ENCODE measurements around the gene GAB1.
A peak's percentile ranks its signal among the peaks of the same experiment; 100 is the strongest.

The GAB1 gene

DNA sequence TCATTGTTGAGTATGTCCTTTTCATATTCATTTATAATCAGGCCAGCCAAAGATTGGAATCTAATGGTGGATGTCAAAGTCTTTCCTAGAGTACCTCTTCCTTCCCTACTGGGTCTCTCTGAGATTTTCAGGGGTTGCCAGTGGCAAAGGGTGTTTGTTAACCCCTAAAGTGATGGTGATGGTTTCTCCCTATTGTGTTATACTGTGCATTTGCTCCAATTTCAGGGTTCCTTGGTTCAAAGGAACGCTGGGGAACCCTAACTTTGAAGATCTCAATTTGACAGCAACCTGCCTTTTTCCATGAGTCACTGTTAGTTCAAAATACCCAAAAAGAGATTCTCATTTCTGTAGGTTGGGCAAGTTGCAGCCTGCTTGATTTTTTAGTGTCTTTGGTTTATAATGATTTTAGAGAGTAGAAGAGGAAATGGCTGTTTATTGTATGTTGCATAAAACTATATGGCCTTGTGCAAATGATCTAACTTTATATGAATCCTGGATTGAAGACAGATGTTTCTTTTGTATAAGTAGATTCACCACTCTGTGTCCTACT lies 23.0 kb downstream of the GAB1 start:
- no peak for DNase-seq

DNA sequence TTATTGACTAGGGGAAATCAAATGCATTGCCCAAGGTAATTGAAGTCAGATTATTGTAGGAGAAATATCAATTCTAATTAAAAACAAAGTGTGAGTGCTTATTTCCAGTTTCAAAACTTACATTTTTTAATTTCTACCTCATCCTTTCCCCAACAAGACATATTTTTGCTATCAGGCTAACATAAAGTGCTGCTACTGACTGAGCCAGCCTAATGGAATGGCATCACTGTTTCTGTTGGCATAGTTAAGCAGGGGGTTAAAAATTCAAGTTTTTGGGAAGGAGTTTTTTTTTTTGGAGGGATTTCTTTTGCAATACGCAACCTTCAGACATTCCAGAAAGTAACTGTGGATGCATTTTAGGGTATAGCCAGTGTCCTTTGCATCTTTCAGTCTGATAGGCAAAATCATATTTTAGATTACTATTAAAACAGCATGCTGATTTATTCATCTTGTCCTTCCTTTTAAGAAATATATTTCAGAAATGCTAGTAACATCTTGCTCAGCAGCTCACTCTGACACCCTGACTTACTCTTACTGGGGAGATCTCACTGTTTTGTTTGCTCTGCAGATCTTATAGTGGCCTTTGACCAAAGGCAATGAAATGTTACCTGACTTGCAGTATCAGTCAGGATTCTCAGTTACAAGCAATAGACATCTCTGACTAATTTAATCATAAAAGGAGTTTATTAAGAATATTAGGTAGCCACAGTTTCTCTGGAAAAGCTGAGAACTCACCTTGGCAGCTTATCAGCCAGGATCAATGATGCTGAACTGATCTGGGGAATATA lies 24.4 kb downstream of the GAB1 start:
- DNase-seq, result no peak

DNA sequence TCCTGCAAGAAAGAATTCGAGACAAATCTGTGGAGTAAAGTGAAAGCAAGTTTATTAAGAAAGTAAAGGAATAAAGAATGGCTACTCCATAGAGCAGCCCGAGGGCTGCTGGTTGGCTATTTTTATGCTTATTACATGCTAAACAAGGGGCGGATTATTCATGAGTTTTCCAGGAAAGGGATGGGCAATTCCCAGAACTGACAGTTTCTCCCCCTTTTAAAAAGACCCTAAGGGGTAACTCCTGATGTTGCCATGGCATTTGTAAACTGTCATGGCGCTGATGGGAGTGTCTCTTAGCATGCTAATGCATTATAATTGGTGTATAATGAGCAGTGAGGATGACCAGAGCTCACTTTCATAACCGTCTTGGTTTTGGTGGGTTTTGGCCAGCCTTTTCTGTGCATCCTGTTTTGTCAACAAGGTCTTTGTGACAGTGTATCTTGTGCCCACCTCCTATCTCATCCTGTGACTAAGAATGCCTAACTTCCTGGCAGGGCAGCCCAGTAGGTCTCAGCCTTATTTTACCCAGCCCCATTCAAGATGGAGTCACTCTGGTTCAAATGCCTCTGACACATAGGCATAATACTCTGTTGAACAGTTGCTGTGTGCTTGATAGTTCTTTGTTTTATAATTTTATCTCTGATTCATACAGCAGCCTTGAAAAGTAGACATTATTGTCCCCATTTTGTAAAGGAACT lies 25.8 kb downstream of the GAB1 start:
- DNase-seq, result no peak

DNA sequence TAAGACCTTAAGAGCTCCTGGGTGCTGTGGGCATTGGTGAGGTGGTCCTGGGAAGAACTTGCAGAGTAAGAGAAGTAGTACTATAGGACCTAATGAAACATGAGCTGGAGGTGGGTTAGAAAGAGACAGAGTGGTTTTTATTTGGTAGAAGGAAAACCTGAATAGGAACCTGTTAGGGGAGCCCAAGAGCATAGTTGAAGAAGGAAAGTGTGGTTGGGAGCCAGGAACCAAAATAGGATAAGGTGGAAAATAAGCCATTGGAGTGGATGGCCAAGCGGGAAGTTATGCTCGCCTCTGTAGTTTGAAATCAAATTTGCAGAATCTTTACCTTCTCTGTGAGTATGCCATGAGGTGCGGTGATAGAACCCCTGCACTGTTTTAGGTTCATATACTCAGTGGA lies 26.7 kb downstream of the GAB1 start:
- no peak for DNase-seq

DNA sequence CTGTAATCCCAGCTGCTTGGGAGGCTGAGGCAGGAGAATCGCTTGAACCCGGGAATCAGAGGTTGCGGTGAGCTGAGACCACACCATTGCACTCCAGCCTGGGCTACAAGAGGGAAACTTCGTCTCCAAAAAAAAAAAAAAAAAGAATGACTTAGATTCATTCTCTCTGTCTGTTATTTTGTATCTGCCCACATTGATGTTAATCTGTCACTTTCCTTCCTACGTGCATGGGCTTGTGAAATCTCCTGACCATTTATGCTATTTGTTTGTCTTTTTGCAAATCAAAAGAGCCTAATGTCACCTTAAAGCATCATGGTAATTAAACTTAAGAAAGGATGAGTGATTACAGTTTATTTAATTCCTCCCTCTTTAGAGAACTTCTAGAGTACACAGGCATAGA lies 27.4 kb downstream of the GAB1 start:
- no peak for DNase-seq

DNA sequence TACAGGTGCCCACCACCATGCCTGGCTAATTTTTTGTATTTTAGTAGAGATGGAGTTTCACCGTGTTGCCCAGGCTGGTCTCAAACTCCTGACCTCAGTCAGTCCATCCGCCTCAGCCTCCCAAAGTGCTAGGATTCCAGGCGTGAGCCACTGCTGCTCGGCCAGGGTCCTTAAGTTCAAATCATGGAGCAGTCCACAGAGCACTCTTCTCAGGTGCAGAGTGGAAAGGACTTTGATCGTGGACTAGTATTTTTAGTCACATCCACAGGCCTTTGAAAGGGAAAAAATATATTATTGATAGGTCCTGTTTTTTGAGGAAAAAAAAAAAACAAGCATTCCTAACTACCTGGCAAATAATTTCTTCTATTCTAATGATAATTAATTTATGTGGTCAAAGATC lies 31.2 kb downstream of the GAB1 start:
- no peak for DNase-seq

DNA sequence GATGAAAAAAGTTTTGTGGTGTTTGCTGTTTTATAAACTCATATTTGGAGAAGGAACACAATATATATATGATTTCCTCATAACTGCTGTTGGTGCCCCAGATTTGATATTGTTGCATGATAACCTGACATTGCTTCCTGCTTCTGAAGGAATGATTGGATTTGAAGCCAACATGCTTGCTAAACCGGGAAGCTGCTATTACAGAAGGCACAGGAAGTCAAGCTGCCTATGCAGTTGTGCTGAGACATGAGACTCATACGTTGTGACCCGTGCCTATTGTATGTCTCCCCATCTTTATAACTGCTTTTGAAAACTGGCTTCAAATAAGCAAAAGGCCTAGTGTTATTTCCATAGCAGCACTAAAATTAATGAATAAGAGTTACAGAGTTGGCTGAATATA lies 32.9 kb downstream of the GAB1 start:
- DNase-seq, result no peak

DNA sequence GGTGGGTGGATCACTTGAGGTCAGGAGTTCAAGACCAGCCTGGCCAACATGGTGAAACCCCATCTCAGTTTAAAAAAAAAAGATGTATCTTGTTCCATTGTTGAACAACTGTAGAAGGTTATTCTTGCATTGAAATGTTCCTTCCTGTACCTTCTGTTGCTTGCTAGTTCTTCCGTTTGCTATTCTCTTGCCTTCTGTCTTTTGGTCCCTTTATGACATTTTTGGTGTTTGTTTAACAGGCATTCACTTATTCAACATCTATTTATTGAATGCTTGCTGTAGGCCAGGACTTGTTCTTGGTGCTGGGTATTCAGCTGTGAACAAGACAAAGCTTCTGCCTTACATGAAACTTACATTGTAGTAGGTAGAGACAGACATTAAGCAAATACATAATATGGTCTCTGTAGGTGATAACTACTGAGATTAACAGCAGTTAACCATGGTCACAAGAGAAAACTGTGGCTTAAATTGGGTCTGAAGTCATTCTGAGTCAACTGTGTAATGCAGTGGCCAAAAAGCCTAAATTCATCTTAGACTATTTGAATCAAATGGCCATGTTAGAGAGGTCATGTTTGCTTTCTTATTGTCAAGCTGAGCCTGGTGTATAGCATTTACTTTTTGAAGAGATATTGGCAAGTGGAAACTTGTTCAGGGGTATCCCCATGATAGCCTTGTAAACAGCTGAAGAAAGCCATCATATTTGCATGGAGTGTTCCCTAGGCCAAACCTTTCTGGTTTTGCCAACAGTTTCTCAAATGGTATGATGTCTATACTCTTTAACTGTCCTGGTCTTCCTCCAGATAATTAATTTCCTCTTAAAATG lies 35.6 kb downstream of the GAB1 start:
- DNase-seq, result no peak

DNA sequence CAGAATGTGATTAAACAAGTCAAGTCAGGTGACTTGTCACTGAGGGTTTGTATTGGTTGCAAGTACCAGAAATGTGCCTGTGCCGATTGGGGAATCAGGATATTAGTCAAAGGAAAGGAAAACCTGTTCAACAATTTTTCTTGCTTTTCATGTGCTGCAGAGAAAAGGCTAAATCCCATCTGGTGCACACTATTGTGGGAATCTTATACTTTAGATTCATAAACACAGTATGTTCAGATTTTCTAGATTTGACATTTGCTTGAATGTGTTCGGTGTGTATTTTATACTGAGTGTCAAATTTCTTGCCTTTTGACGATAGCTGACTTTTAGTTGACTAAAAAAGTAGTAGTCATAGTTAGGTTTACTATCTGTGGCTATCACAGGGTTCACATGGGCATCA lies 37.6 kb downstream of the GAB1 start:
- no peak for DNase-seq

DNA sequence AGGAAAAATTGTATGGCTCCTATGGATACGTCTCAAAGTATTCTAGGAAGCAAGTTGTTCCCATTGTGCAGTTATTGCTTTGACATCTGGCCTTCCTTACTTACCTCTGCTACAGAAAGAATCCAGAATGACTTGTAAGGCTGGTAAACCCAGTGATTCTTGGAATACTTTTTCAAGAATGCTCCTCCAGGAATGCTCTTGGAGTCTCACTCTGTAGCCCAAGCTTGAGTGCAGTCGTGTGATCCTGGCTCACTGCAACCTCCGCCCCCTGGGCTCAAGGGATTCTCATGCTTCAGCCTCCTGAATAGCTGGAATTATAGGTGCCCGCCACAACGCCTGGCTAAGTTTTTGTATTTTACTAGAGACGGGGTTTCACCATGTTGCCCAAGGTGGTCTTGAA lies 38.1 kb downstream of the GAB1 start:
- DNase-seq, result no peak

DNA sequence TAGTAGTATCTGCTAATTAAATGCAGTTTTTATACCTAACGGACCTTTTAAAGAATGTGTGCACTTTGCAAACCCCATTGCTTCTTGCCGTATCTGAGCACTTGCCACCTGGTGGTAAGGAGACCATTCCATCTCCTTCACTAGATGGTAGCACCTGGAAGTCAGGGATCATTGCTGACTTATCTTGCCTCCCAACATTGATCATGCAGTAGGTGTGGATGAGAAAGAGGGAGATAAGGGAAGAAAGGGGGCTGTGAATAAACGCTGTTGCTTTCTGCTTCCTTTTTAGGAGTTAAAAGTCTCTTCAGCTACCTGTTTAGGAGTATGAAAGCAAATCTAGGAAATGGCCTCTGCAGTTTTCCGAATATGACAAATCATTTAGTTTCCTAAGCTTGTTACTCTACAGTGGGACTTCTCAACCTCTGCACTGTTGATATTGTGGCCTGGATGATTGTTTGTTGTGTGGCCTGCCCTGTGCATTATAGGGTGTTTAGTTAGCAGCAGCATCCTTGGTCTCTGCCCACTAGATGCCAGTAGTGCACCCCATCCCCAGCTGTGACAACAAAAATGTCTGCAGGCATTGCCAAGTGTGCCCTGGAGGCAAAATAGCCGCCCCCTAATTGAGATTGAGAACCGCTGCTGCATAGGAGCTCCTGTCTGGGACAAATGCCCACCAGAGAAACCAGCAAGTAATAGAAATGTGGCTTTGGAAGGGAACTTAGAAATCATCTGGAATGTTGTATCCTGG lies 38.8 kb downstream of the GAB1 start:
- DNase-seq, result peak; percentile 59

DNA sequence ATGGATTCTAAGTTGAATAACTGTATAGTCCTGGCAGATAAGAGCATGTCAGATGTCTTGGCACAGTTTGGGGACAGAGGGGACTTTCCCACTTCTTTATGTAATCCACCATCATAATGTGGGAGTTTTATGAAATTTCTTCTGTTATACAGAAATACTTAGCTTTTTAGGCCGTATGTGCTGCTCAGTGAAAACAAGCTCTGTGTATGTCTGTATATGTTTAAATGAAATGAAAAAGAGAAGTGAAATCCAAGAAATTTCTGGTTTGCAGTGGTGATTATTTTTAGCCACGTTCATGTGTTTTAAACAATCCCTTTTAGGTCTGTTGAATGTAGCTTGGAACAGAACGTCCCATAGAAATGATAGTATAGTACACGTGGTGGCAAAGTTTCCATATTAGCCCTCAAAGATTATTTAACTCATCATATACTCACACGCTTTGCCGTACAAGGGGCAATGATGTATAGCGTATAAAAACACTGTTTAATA lies 41.0 kb downstream of the GAB1 start:
- no peak for DNase-seq

DNA sequence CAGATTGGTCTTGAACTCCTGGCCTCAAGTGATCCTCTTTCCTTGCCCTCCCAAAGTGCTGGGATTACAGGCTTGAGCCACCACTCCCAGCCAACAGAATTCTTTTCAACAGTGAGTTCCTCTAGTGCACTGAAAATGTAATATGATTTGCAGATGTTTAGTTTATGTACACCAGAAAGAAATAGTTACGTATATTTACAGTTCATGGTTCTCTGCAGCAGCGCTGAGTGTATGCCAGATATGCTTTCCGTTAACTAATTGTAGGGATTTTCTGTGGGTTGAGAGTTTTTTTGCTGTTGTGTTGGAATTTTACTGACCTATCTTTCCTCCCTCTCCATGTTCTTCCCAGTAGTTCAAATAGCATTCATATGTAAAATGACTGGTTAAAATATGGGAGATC lies 44.0 kb downstream of the GAB1 start:
- no peak for DNase-seq

DNA sequence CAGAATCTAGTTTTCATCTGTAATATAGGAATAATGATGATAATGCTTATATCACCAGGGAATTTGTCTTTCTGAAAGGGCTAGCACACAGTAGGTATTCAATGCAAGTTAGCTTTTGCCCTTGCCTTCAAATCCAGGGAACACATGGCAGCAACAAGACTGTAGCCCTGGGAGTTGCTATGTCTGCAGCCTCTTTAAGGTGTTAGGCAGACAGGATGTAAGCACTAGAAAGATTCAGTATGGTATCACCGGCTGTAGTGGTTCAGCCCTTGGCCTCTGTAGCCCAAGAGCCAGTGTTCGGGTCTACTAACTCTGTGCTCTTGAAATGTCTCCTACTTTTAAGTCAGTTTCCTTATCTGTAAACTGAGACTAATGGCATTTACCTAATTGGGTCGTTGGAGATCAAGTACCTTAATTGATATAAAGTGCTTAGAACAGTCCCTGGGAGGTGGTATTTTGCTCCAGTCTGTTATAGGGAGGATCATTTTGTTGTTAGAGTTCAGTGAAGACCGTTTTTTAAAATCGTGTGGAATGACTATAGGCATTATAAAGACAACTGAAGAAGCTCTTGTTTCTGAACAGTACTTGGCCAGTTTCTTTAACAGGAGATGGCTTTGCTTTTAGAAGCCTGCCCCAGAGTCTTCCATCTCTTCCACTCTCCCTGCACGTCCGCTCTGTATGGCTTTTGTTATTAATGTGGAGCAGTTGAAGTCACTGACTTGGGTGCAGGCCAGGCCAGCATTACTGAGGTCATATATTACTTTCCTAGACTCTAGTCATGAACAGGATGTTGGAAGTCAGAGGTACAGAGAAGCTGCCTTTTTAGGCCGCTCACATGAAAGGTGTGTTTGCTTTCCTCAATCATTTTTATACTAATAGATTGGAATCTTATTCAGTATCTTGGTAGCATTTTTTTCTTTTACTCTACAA lies 44.8 kb downstream of the GAB1 start:
- DNase-seq, result peak; percentile 87

DNA sequence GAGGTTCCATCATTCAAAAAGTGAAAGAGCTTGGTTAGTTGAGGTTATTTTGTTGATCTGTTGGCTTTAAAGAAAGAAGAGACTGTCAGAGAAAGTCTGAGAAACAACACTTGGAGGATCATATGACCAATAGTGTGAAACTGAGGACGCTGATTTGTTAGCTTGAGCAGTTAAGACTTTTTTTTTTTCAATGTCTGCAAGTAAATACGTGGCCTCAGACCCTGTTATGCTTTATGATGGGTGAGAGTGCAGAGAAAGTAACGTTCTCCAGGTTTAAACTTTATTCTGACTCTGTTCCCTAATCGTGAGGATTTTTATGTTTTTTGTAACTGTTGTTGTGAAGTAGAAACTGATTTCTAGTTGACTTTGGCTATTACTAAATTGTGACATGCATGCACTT lies 45.9 kb downstream of the GAB1 start:
- no peak for DNase-seq

DNA sequence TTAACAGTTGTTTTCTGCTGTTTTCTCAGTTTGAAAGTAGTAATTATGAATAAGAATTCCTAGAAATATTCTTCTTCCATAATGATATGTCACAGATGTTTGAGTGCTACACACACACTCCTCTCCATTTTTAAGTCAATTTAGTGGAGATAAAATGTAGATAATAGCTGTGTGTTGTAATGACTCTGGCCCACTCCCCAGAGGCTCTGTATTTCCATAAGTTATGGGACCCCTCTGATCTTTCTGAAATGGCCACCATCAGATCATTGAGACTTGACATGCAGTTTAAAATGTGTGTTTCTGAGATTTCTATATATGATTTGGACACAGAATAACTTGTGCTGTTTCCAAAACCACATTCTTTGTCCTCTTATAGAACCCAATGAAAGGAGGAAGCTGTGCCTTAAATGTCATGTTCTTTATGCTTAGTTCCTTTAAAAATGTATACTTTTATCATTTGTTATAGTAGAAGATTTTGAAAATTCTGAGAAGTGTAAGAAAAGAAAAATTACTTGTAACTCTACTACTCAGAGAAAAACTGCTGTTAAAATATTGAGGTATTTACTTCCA lies 46.4 kb downstream of the GAB1 start:
- DNase-seq, result no peak

DNA sequence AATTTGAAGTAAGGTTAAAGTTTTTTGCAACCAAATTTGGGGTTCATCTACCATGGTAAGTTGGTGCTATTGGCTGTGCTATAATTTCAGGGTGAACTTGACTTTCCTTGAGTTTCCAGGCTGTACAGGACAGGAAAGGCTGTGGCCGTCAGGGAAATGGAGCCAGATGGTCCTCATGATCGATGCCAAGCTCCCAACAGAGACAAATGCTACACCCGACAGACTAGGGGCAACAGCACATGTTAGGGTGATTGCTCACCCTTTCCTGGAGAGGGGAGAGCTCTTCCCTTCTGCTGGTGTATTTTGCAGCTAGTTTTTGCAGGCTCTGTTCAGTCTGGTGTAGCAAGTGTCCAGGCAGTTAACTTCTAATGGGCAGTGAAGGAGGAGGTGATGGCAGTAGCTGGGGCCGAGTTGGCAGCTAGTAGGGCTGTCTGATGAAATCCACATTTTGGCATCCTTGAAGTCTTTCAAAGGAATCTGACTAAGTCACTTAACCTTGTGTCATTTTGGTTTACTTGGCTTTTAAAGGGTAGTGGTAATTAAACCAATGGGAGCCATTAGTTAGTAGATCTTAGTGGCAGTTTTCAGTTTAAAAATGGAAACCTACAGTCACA lies 47.8 kb downstream of the GAB1 start:
- no peak for DNase-seq

DNA sequence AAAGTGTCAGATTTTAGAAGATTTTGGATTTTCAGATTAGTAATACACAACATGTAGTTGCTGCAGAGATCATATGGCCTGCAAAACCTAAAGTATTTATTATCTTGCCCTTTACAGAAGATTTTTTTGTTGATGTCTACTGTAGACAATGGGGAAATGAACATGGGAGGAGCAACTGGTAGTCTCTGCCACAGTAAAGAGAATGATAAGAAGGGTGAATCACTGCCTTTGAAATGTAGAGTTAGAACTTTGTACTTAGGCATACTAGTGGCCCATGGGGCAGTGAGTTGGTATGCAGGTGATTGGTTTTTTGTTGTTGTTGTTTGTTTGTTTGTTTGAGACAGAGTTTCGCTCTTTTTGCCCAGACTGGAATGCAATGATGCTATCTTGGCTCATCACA lies 50.1 kb downstream of the GAB1 start:
- no peak for DNase-seq

DNA sequence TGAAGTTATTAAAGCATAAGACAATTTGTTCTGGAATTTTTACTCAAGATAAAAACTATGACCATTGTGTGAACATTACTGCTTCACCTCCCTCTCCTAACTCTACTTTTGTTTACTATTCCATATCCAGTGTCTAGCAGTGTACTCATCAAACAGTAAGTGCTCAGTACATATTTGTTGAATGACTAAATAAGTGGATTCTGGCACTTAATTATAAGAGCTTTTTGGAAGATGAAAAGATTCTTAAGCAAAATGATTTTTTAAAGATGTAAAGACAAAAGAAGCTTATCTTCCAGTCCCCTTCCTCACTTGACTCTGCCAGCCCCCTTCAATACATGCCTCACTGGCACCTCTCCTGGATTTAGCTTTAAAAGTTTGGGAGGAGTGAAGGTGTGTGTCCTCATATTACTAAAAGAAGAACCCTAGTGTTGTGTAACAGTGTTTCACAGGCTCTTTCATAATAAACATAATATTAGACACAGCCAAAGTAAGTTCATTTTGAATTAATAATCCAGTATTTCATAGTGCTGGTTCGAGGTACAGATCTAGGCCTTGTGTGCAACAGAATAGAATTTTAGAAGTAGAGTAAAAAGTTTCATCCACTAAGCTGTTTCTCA lies 53.0 kb downstream of the GAB1 start:
- DNase-seq, result no peak

DNA sequence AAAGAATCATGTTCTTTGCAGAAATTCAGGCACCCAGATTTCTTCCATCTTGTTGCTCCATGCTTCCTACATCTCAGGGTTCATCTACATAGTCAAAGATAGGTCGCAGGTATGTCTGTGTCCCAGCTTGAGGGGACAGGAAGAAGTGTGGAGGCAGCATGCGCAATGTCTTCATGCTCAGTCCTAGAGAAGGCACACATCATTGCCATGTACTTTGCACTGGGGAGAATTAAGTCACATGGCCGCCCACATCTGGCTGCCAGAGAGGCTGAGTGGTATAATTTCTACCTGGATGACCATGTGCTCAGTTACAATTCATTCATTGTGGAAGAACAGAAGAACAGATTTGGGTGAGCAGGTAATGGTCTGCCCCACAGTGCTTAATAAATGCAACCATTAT lies 54.1 kb downstream of the GAB1 start:
- no peak for DNase-seq

Measured in right forelimb (tissue), 1 donor.